Uterus (tissue), 2 donors: ENCODE data around the gene LENEP.

Experiments used
- POLR2A ChIP-seq, 2 donors: fragments of 450-650 bp; IDR thresholded peaks; one replicate each; pipeline ENCODE4 v1.6.1; 2016; ENCODE audit warnings: antibody characterized with exemption in 2 of 2, mild to moderate bottlenecking in 1 of 2, moderate library complexity in 1 of 2
- TF ChIP-seq, protein P1 (sequence below), 4 experiments: fragments of 200-600 bp in 2 of 4; fragments of 450-650 bp in 2 of 4; sonication (generic) in 2 of 4; IDR thresholded peaks; one replicate each; pipeline ENCODE4 v1.5.1; 2016 to 2019; ENCODE audit warnings: antibody characterized with exemption in 4 of 4, mild to moderate bottlenecking in 2 of 4, moderate library complexity in 1 of 4

- TF ChIP-seq, protein P1, sequence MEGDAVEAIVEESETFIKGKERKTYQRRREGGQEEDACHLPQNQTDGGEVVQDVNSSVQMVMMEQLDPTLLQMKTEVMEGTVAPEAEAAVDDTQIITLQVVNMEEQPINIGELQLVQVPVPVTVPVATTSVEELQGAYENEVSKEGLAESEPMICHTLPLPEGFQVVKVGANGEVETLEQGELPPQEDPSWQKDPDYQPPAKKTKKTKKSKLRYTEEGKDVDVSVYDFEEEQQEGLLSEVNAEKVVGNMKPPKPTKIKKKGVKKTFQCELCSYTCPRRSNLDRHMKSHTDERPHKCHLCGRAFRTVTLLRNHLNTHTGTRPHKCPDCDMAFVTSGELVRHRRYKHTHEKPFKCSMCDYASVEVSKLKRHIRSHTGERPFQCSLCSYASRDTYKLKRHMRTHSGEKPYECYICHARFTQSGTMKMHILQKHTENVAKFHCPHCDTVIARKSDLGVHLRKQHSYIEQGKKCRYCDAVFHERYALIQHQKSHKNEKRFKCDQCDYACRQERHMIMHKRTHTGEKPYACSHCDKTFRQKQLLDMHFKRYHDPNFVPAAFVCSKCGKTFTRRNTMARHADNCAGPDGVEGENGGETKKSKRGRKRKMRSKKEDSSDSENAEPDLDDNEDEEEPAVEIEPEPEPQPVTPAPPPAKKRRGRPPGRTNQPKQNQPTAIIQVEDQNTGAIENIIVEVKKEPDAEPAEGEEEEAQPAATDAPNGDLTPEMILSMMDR (IDR thresholded peaks at IDR 0.05) = no peak
- no peak for TF ChIP-seq POLR2A (IDR thresholded peaks at IDR 0.05)
Observed at GRCh38 chr1:154969246-154969645, 24.1 kb upstream of the LENEP start.
